Naive thymus-derived CD4-positive, alpha-beta T cell (primary cell): Measurements from ENCODE around the gene ADAMTS10. TPM values are rescaled to one million over a fixed set of nuclear protein-coding genes. Genes with fewer than 3 reads are reported as not detected.
"Not testable (repeated sequence)": the region's sequence is repeated elsewhere in the genome, so short reads cannot be mapped to it uniquely, and the experiment has no call there.

ENCODE experiments used
- ATAC-seq: fragments of 150-1000 bp; cut with Tn5 transposase; 2 replicates; pipeline ENCODE4 v1.10.0; 2021; ENCODE audit warnings: mild to moderate bottlenecking, moderate library complexity
- CTCF ChIA-PET: fragments of 350-600 bp; sonication (Branson Sonifier 250); formaldehyde crosslinking; loops from one replicate; lab custom pipeline; 2021; ENCODE audit warnings: antibody characterized with exemption; lab: Charles Lee
- POLR2A ChIA-PET: fragments of 350-600 bp; sonication (Branson Sonifier 250); formaldehyde crosslinking; loops from one replicate; lab custom pipeline; 2021; ENCODE audit warnings: antibody characterized with exemption, inconsistent platforms; lab: Charles Lee
- DNase-seq, 9 donors: peaks; one replicate each; pipeline versions ENCODE4 v3.0.0 to v3.0.0-alpha.2; 2020 to 2022; ENCODE audit warnings: mixed read lengths in 1 of 9
- H3K27ac ChIP-seq: one replicate; pipeline ENCODE4 v1.7.0; 2013; ENCODE audit warnings: mild to moderate bottlenecking, low read depth, low read length, moderate library complexity
- H3K27me3 ChIP-seq, 2 donors: one replicate each; pipeline ENCODE4 v1.7.0; 2013; ENCODE audit warnings: low read length in 2 of 2, mild to moderate bottlenecking in 2 of 2, moderate library complexity in 2 of 2; ENCODE audit not compliant: control insufficient read depth in 2 of 2, insufficient read depth in 2 of 2
- H3K36me3 ChIP-seq, 3 experiments: 1 replicate in 2 of 3; 2 replicates in 1 of 3; pipeline ENCODE4 v1.7.0; 2013; ENCODE audit warnings: low read length in 3 of 3, mild to moderate bottlenecking in 3 of 3, moderate library complexity in 1 of 3; ENCODE audit not compliant: insufficient read depth in 3 of 3, control insufficient read depth in 2 of 3
- H3K4me1 ChIP-seq, 2 donors: one replicate each; pipeline ENCODE4 v1.7.0; 2013; ENCODE audit warnings: low read length in 2 of 2, mild to moderate bottlenecking in 2 of 2, moderate library complexity in 1 of 2; ENCODE audit not compliant: control insufficient read depth in 2 of 2, insufficient read depth in 2 of 2
- H3K4me3 ChIP-seq: 2 replicates; pipeline ENCODE4 v1.7.0; 2013; ENCODE audit warnings: mild to moderate bottlenecking, low read length
- H3K9me3 ChIP-seq, 3 experiments: 1 replicate in 2 of 3; 2 replicates in 1 of 3; pipeline ENCODE4 v1.7.0; 2013; ENCODE audit warnings: low read length in 3 of 3; ENCODE audit not compliant: control insufficient read depth in 2 of 3
- H3K27ac Mint-ChIP-seq, 9 donors: one replicate each; pipeline ENCODE4 v1.8.0; 2020 to 2022; ENCODE audit warnings: mixed read lengths in 9 of 9, mild to moderate bottlenecking in 8 of 9, moderate library complexity in 5 of 9, inconsistent platforms in 2 of 9
- H3K27me3 Mint-ChIP-seq, 5 donors: one replicate each; pipeline ENCODE4 v1.8.0; 2021 to 2022; ENCODE audit warnings: mixed read lengths in 5 of 5, mild to moderate bottlenecking in 1 of 5
- H3K36me3 Mint-ChIP-seq, 5 donors: one replicate each; pipeline ENCODE4 v1.8.0; 2020 to 2022; ENCODE audit warnings: mixed read lengths in 5 of 5, mild to moderate bottlenecking in 3 of 5, inconsistent platforms in 1 of 5
- H3K4me1 Mint-ChIP-seq, 7 donors: one replicate each; pipeline ENCODE4 v1.8.0; 2020 to 2022; ENCODE audit warnings: mixed read lengths in 7 of 7, mild to moderate bottlenecking in 3 of 7, inconsistent platforms in 1 of 7
- H3K4me3 Mint-ChIP-seq, 10 donors: one replicate each; pipeline ENCODE4 v1.8.0; 2020 to 2022; ENCODE audit warnings: mild to moderate bottlenecking in 10 of 10, mixed read lengths in 10 of 10, moderate library complexity in 6 of 10, inconsistent platforms in 2 of 10
- H3K9me3 Mint-ChIP-seq, 11 donors: one replicate each; pipeline ENCODE4 v1.8.0; 2020 to 2022; ENCODE audit warnings: mixed read lengths in 11 of 11, mild to moderate bottlenecking in 4 of 11, inconsistent platforms in 1 of 11, moderate library complexity in 1 of 11
- intact Hi-C, 2 donors: fragments of 100-400 bp; cut with micrococcal nuclease; formaldehyde crosslinking; loops; one replicate each; pipeline ENCODE4 v1.15.1; 2023
- polyA plus RNA-seq, 2 donors: library from polyadenylated mRNA; unstranded; fragments of 300-500 nt; fragmentation: Illumina TruSeq; gene quantifications; one replicate each; pipeline ENCODE4 v1.2.3, GENCODE V29; 2021
- total RNA-seq, 6 experiments: library from RNA in 5 of 6; stranded (reverse) in 5 of 6; gene quantifications; 1 replicate in 5 of 6; 2 replicates in 1 of 6; pipeline ENCODE4 v1.2.3 and lab custom pipeline; 2021 to 2026

The ADAMTS10 gene
- total and polyA plus RNA-seq, 7 experiments from 2014 or later: 1.5 to 102 (median 78.7) TPM

DNA sequence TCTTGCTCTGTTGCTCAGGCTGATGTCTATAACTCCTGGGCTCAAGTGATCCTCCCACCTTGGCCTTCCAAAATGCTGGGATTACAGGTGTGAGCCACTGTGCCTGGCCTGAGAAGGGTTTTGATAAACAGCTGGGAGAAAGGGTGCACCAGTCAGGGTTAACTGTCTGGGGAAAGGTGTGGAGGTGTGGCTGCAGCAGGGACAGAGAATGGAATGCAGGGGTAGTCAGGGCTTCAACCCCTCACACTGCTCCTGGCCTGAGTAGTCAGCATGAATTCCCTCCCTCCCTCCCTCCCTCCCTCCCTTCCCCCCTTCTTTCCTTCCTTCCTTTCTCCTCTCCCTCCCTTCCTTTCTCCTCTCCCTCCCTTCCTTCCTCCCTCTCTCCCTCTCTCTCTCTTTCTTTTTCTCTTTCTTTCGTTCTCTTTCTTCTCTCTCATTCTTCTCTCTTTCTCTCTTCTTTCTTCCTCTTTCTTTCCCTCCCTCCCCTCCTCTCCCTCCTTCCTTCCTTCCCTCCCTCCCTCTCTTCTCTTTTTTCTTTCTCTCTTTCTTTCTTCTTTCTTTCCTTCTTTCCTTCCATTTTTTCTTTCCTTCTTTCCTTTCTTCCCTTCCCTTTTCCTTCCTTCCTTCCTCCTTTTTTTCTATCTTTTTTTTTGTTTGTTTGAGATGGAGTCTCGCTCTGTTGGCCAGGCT is 49.3 kb downstream of the ADAMTS10 start:
- H3K27ac ChIP-seq: no peak overlapping the region
- DNase-seq (no peak), ATAC-seq (no peak)
- peaks cover 6 to 29% of the 10 kb centered on the region in 2 donors for H3K4me1 ChIP-seq
- intact Hi-C loops: no loop called here
- Mint-ChIP-seq H3K4me3 (no peak overlapping the region), H3K9me3 (no peaks in the 10 kb centered on the region), H3K36me3 (peaks cover 0 to 33% (median 0%) of the 10 kb centered on the region in 5 donors), H3K4me1 (peaks cover 11 to 51% (median 19%) of the 10 kb centered on the region in 7 donors), H3K27me3 (no peaks in the 10 kb centered on the region), H3K27ac (peak overlapping the region in 4 of 9 donors; percentile 61 to 81 (median 68))
- POLR2A ChIA-PET: no interaction called here
- H3K36me3 ChIP-seq: no peaks in the 10 kb centered on the region
- no peak overlapping the region for H3K4me3 ChIP-seq
- H3K27me3 ChIP-seq: no peaks in the 10 kb centered on the region
- H3K9me3 ChIP-seq: no peaks in the 10 kb centered on the region
- CTCF ChIA-PET: no interaction called here

DNA sequence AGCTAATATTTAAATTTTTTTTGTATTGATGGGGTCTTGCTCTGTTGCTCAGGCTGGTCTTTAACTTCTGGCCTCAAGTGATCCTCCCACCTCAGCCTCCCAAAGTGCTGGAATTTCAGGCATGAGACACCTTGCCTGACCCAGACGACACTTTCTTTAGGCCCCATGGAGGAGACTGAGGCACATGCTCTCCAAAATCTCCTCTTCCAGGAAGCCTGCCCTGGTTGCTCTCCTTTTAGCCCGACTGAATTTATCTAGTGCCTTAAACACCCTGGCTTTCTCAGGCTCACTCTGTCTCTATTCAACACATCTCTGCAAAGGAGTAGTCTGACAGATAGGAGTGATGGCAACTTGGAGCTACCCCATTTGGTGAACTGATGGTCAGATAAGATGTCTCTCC is 52.2 kb downstream of the ADAMTS10 start:
- H3K4me3 Mint-ChIP-seq: peak overlapping the region in 2 of 10 donors; percentile 12 to 25
- no peak overlapping the region for H3K27ac ChIP-seq
- H3K36me3 Mint-ChIP-seq: peaks cover 0 to 35% (median 0%) of the 10 kb centered on the region in 5 donors
- peak overlapping the region in 6 of 9 donors; percentile 12 to 93 (median 72) for H3K27ac Mint-ChIP-seq
- CTCF ChIA-PET: interaction anchor here (0.8 to 1.4 kb wide), 3 partner anchors 20 to 33 kb away, joined by 3 to 5 read pairs (median 4); no protein-coding TSS in a partner anchor
- POLR2A ChIA-PET: interaction anchor here (0.9 to 2.1 kb wide), 5 partner anchors 12 to 44 kb away, joined by 3 to 11 read pairs (median 5); partner anchors contain the start of gene ZNF414
- H3K9me3 ChIP-seq: no peaks in the 10 kb centered on the region
- no peaks in the 10 kb centered on the region for H3K27me3 ChIP-seq
- intact Hi-C loops: no loop called here
- no peaks in the 10 kb centered on the region for H3K9me3 Mint-ChIP-seq
- H3K36me3 ChIP-seq: peaks cover 0 to 1% (median 0%) of the 10 kb centered on the region in 3 experiments
- no peak for DNase-seq
- H3K27me3 Mint-ChIP-seq: no peaks in the 10 kb centered on the region
- peaks cover 6 to 18% of the 10 kb centered on the region in 2 donors for H3K4me1 ChIP-seq
- H3K4me1 Mint-ChIP-seq: peaks cover 13 to 33% (median 24%) of the 10 kb centered on the region in 7 donors
- no peak overlapping the region for H3K4me3 ChIP-seq
- ATAC-seq: no peak

DNA sequence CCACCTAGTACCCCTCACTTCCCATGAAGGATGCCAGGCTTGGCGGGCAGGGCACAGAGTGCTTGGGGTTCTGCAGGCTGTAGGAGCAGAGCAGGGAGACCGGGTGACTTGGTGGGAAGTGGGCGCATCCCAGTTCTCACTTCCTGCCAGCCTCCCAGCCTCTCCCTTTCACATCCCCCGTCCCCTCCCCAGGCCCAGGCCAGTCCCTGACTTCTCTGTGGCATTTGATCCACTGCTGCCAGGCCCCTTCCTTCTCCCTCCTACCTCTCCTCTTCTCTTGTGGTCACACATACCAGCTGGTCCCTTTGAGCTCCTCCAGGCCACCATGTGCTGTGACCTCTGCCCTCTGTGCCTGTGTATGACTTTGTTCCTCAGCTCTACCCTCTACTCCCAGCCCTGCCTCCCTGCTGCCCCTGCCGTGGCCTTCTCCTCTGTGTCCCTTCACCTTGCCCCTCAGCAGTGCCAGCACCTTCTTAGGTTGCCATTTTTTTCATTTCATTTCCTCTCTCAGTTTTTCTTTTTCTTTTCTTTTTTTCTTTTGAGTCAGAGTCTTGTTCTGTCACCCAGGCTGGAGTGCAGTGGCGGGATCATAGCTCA is 52.8 kb downstream of the ADAMTS10 start:
- no peak for DNase-seq
- Histone ChIP-seq H3K9me3 (no peaks in the 10 kb centered on the region), H3K27ac (no peak overlapping the region), H3K27me3 (no peaks in the 10 kb centered on the region), H3K4me3 (no peak overlapping the region), H3K4me1 (peaks cover 6 to 16% of the 10 kb centered on the region in 2 donors), H3K36me3 (peaks cover 0 to 7% (median 0%) of the 10 kb centered on the region in 3 experiments)
- H3K27ac Mint-ChIP-seq: peak overlapping the region in 7 of 9 donors; percentile 45 to 93 (median 77)
- POLR2A ChIA-PET: interaction anchor here (0.6 to 2.1 kb wide), 6 partner anchors 8 to 53 kb away, joined by 3 to 11 read pairs (median 4); partner anchors contain the start of gene ZNF414
- peaks cover 13 to 37% (median 27%) of the 10 kb centered on the region in 7 donors for H3K4me1 Mint-ChIP-seq
- H3K4me3 Mint-ChIP-seq: peak overlapping the region in 2 of 10 donors; percentile 4 to 23
- no peaks in the 10 kb centered on the region for H3K9me3 Mint-ChIP-seq
- CTCF ChIA-PET: interaction anchor here (0.8 to 1.4 kb wide), 4 partner anchors 21 to 204 kb away, joined by 3 to 5 read pairs (median 4); no protein-coding TSS in a partner anchor
- peaks cover 0 to 39% (median 0%) of the 10 kb centered on the region in 5 donors for H3K36me3 Mint-ChIP-seq
- intact Hi-C loops: no loop called here
- peak; percentile 16 for ATAC-seq
- H3K27me3 Mint-ChIP-seq: no peaks in the 10 kb centered on the region

DNA sequence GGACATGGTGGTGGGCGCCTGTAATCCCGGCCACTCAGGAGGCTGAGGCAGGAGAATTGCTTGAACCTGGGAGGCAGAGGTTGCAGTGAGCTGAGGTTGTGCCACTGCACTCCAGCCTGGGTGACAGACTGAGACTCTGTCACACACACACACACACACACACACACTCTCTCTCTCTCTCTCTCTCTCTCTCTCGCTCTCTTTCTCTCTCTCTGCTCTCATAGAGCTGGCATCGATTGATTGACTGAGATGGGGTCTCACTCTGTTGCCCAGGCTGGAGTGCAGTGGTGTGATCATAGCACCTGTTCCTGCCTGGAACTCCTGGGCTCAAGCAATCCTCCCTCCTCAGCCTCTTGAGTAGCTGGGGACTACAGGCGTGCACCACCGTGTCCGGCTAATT is 56.8 kb downstream of the ADAMTS10 start:
- H3K36me3 ChIP-seq: peaks cover 0 to 17% (median 0%) of the 10 kb centered on the region in 3 experiments
- POLR2A ChIA-PET: interaction anchor here (0.7 kb wide), 1 partner anchor 54 kb away, joined by 3 read pairs; no protein-coding TSS in a partner anchor
- Mint-ChIP-seq H3K36me3 (peaks cover 0 to 46% (median 0%) of the 10 kb centered on the region in 5 donors), H3K4me1 (peaks cover 9 to 25% (median 17%) of the 10 kb centered on the region in 7 donors), H3K27ac (peak overlapping the region in 2 of 9 donors; percentile 8 to 63)
- H3K27ac ChIP-seq, H3K4me3 Mint-ChIP-seq, ATAC-seq, H3K27me3 ChIP-seq, intact Hi-C loops, H3K9me3 ChIP-seq, H3K4me3 ChIP-seq, H3K9me3 Mint-ChIP-seq, H3K27me3 Mint-ChIP-seq, DNase-seq, H3K4me1 ChIP-seq: not testable (repeated sequence)
- CTCF ChIA-PET: interaction anchor here (0.5 to 0.7 kb wide), 2 partner anchors 88 to 218 kb away, joined by 3 read pairs; no protein-coding TSS in a partner anchor

DNA sequence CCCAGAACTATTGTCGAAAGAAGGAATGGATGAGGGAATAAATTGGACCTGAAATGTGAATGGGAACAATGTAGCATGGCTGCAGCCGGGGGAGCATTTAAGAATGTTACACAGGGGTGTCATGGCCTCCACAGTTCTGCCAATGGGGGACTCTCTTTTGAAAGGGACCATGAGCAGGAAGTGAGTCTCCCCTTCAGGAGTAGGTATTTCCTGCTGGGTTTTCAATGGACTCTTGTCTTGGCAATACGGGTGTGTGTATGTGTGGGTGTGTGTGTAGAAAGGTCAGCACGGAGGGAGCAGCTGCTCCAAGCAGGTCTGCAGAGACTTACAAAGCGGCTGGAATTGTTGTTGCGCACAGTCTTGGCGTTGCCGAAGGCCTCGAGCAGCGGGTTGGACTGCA is 57.7 kb downstream of the ADAMTS10 start:
- ChIA-PET CTCF (interaction anchor here (0.9 kb wide), 1 partner anchor 23 kb away, joined by 3 read pairs; no protein-coding TSS in a partner anchor), POLR2A (no interaction called here)
- H3K27me3 ChIP-seq: no peaks in the 10 kb centered on the region
- H3K36me3 ChIP-seq: peaks cover 0 to 17% (median 0%) of the 10 kb centered on the region in 3 experiments
- H3K4me1 ChIP-seq: peaks cover 0 to 4% of the 10 kb centered on the region in 2 donors
- intact Hi-C loops: no loop called here
- Mint-ChIP-seq H3K4me3 (no peak overlapping the region), H3K27ac (peak overlapping the region in 3 of 9 donors; percentile 1 to 22 (median 3)), H3K36me3 (peaks cover 0 to 44% (median 0%) of the 10 kb centered on the region in 5 donors), H3K9me3 (no peaks in the 10 kb centered on the region), H3K4me1 (peaks cover 3 to 15% (median 9%) of the 10 kb centered on the region in 7 donors), H3K27me3 (no peaks in the 10 kb centered on the region)
- H3K4me3 ChIP-seq: no peak overlapping the region
- ATAC-seq (no peak), DNase-seq (no peak)
- H3K9me3 ChIP-seq: no peaks in the 10 kb centered on the region
- H3K27ac ChIP-seq: no peak overlapping the region

DNA sequence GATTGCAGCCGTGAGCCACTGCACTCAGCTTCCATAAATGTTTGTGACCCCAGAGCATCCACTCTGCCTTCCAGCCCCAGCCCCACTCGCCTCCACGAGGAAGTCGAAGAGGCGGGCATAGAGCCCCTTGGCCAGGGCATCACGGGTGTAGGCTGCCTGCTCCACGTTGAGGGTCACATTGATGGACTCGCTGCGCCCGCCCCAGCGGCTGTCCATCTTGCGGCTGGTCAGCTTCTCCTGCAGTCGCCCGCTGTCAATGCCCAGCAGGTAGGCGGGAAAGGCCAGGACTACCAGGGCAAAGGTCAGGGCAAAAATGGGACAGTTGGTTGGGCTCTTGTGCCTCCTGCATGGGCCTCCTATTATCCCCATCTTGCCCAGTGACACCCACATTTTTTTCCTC is 60.4 kb downstream of the ADAMTS10 start:
- peaks cover 0 to 43% (median 0%) of the 10 kb centered on the region in 5 donors for H3K36me3 Mint-ChIP-seq
- no peaks in the 10 kb centered on the region for H3K9me3 Mint-ChIP-seq
- peaks cover 0 to 10% (median 6%) of the 10 kb centered on the region in 7 donors for H3K4me1 Mint-ChIP-seq
- Histone ChIP-seq H3K27ac (no peak overlapping the region), H3K36me3 (peaks cover 0 to 17% (median 0%) of the 10 kb centered on the region in 3 experiments), H3K9me3 (no peaks in the 10 kb centered on the region), H3K4me1 (no peaks in the 10 kb centered on the region), H3K27me3 (no peaks in the 10 kb centered on the region), H3K4me3 (no peak overlapping the region)
- H3K27ac Mint-ChIP-seq: no peak overlapping the region
- H3K27me3 Mint-ChIP-seq: no peaks in the 10 kb centered on the region
- ChIA-PET CTCF (no interaction called here), POLR2A (interaction anchor here (1.4 to 2.1 kb wide), 2 partner anchors 21 to 36 kb away, joined by 5 to 6 read pairs; partner anchors contain the start of gene ZNF414)
- intact Hi-C loops: no loop called here
- H3K4me3 Mint-ChIP-seq: no peak overlapping the region
- DNase-seq (no peak), ATAC-seq (no peak)
